ENCODE data around the gene KCNG2. TPM values are rescaled to one million over a fixed set of nuclear protein-coding genes. Genes with fewer than 3 reads are reported as not detected.

The KCNG2 gene
- polyA plus RNA-seq, 1 donor from 2014 or later: not detected

GRCh38 chr18:79881695-79882094 lies 84.0 kb downstream of the KCNG2 start:
- Histone ChIP-seq H3K9me3 (ENCODE audit: low read length) (no peaks in the 10 kb centered on the region), H2AFZ (ENCODE audit: low read depth, low read length) (no peak overlapping the region), H3K4me2 (ENCODE audit: low read length) (no peak overlapping the region), H3K27me3 (ENCODE audit: insufficient read depth, low read depth, low read length) (no peaks in the 10 kb centered on the region), H3K9ac (ENCODE audit: low read length) (no peak overlapping the region), H3K4me3 (ENCODE audit: low read length) (no peak overlapping the region), H4K20me1 (ENCODE audit: insufficient read depth) (no peaks in the 10 kb centered on the region), H3K36me3 (ENCODE audit: insufficient read depth, low read length) (no peaks in the 10 kb centered on the region), H3K27ac (ENCODE audit: low read length) (no peak overlapping the region), H3F3A (ENCODE audit: insufficient read depth, low read length, poor library complexity, severe bottlenecking) (no peaks in the 10 kb centered on the region), H3K9me2 (ENCODE audit: insufficient read depth, low read length) (no peaks in the 10 kb centered on the region), H3K79me2 (replicated peaks; ENCODE audit: insufficient read depth, low read length) (no peaks in the 10 kb centered on the region)
- no peak for TF ChIP-seq EP300 (conservative IDR thresholded peaks at IDR 0.05; ENCODE audit: poor library complexity, severe bottlenecking)
- TF ChIP-seq TAF1 (IDR thresholded peaks at IDR 0.05; ENCODE audit: low read depth): no peak
- TF ChIP-seq SMC3 (conservative IDR thresholded peaks at IDR 0.05; ENCODE audit: poor library complexity): no peak

- Histone ChIP-seq H3K4me3 (ENCODE audit: low read length) (no peak overlapping the region), H3K36me3 (ENCODE audit: insufficient read depth, low read length) (no peaks in the 10 kb centered on the region), H3K9ac (ENCODE audit: low read length) (no peak overlapping the region), H3F3A (ENCODE audit: insufficient read depth, low read length, poor library complexity, severe bottlenecking) (no peaks in the 10 kb centered on the region), H3K27me3 (ENCODE audit: insufficient read depth, low read depth, low read length) (no peaks in the 10 kb centered on the region), H3K27ac (ENCODE audit: low read length) (no peak overlapping the region), H3K9me3 (ENCODE audit: low read length) (no peaks in the 10 kb centered on the region), H2AFZ (ENCODE audit: low read depth, low read length) (no peak overlapping the region), H3K4me2 (ENCODE audit: low read length) (no peak overlapping the region), H4K20me1 (ENCODE audit: insufficient read depth) (no peaks in the 10 kb centered on the region), H3K79me2 (replicated peaks; ENCODE audit: insufficient read depth, low read length) (no peaks in the 10 kb centered on the region), H3K9me2 (ENCODE audit: insufficient read depth, low read length) (no peaks in the 10 kb centered on the region)
- no peak for TF ChIP-seq REST (IDR thresholded peaks at IDR 0.05; ENCODE audit: borderline replicate concordance)
- TF ChIP-seq POLR2AphosphoS5 (IDR thresholded peaks at IDR 0.05): no peak
- no peak for TF ChIP-seq CTCF (IDR thresholded peaks at IDR 0.05; ENCODE audit: poor library complexity, severe bottlenecking)
- no peak for TF ChIP-seq EP300 (conservative IDR thresholded peaks at IDR 0.05; ENCODE audit: poor library complexity, severe bottlenecking)
- no peak for TF ChIP-seq SMC3 (conservative IDR thresholded peaks at IDR 0.05; ENCODE audit: poor library complexity)
- no peak for TF ChIP-seq MXI1 (conservative IDR thresholded peaks at IDR 0.05; ENCODE audit: poor library complexity, severe bottlenecking)
Observed at GRCh38 chr18:79882522-79883241, 84.9 kb downstream of the KCNG2 start.
